ENCODE measurements around the gene BIN2.
"Not testable (repeated sequence)": the region's sequence is repeated elsewhere in the genome, so short reads cannot be mapped to it uniquely, and the experiment has no call there.

BIN2 gene

GRCh38 chr12:51318846-51319599 lies 5.0 kb downstream of the BIN2 start:
- no peak for TF ChIP-seq CTCF (IDR thresholded peaks at IDR 0.05; ENCODE audit: insufficient read depth, low read depth, low read length, missing control alignments)
- no peak overlapping the region for H3K4me3 ChIP-seq (ENCODE audit: low read depth, low read length)
- DNase-seq (ENCODE audit: low read depth), result peak; percentile 79

- H3K4me3 ChIP-seq (ENCODE audit: low read depth, low read length); DNase-seq (ENCODE audit: low read depth): not testable (repeated sequence)
These were observed 5.7 kb downstream of the BIN2 start for GRCh38 chr12:51318057-51318806.

GRCh38 chr12:51311389-51311788 lies 12.6 kb downstream of the BIN2 start:
- no peak for TF ChIP-seq CTCF (IDR thresholded peaks at IDR 0.05; ENCODE audit: insufficient read depth, low read depth, low read length, missing control alignments)
- no peak for DNase-seq (ENCODE audit: low read depth)
- no peak overlapping the region for H3K4me3 ChIP-seq (ENCODE audit: low read depth, low read length)

GRCh38 chr12:51307655-51308593 lies 16.1 kb downstream of the BIN2 start:
- TF ChIP-seq CTCF (IDR thresholded peaks at IDR 0.05; ENCODE audit: insufficient read depth, low read depth, low read length, missing control alignments), result no peak
- no peak overlapping the region for H3K4me3 ChIP-seq (ENCODE audit: low read depth, low read length)
- DNase-seq (ENCODE audit: low read depth), result no peak

GRCh38 chr12:51306507-51306906 lies 17.5 kb downstream of the BIN2 start:
- no peak overlapping the region for H3K4me3 ChIP-seq (ENCODE audit: low read depth, low read length)
- no peak for TF ChIP-seq CTCF (IDR thresholded peaks at IDR 0.05; ENCODE audit: insufficient read depth, low read depth, low read length, missing control alignments)
- no peak for DNase-seq (ENCODE audit: low read depth)

GRCh38 chr12:51300768-51301167 lies 23.2 kb downstream of the BIN2 start:
- DNase-seq (ENCODE audit: low read depth); H3K4me3 ChIP-seq (ENCODE audit: low read depth, low read length): not testable (repeated sequence)

- DNase-seq (ENCODE audit: low read depth), result no peak
- no peak for TF ChIP-seq CTCF (IDR thresholded peaks at IDR 0.05; ENCODE audit: insufficient read depth, low read depth, low read length, missing control alignments)
- H3K4me3 ChIP-seq (ENCODE audit: low read depth, low read length), result no peak overlapping the region
These were observed 28.3 kb downstream of the BIN2 start for GRCh38 chr12:51295651-51296050.

- DNase-seq (ENCODE audit: low read depth); H3K4me3 ChIP-seq (ENCODE audit: low read depth, low read length): not testable (repeated sequence)
These were observed 29.9 kb downstream of the BIN2 start for GRCh38 chr12:51294097-51294496.

All from GM12865 (cell line).